Head of caudate nucleus (tissue), 42 donors: ENCODE data around the gene TMEM123.

Source experiments
- DNase-seq, 42 donors: peaks; one replicate each; pipeline versions ENCODE4 v3.0.0 to v3.0.0-alpha.2; 2020 to 2021; ENCODE audit warnings: mixed read lengths in 7 of 42
- intact Hi-C: fragments of 100-400 bp; cut with DNase I; formaldehyde crosslinking; loops from one replicate; pipeline ENCODE4 v1.15.0; 2022

The TMEM123 gene

DNA sequence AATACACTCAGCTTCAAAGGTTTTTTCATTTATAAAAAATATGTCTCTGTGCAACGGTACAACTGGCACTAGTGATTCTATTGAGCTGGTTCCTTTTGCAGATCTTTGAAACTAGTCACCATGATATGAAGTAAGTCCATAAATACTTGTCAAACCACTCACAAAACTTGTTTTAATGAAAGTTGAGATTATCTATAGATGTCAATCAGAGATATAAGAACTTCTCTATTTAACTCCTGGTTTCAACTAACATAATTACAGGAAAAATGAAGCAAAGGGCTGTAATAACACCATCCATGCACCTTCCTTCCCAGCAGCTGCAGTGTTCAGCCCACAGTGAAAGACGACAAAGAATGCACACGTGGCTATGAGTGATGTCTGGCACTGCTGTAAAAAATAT, 44.7 kb downstream of the TMEM123 start:
- intact Hi-C loops: no loop called here
- no peak for DNase-seq

DNA sequence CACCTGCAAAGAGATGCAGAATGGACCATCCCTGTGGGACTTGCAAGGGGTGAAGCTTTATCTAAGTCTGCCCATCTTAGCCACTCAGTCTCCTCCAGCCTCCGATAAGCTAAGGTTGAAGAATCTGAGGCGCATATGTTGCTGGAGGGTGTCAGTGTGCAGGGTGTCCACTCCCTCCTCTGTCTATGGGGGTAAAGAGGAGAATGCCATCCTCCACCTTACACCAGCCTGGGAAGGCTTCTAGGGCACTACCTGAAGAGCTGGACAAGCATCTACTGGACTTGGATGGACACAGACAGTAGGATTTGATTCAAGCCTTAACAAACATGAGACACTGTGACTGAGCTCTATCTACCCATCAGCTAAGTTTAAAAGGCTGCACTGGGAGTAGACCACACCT, 46.5 kb downstream of the TMEM123 start:
- intact Hi-C loops: no loop called here
- no peak for DNase-seq

DNA sequence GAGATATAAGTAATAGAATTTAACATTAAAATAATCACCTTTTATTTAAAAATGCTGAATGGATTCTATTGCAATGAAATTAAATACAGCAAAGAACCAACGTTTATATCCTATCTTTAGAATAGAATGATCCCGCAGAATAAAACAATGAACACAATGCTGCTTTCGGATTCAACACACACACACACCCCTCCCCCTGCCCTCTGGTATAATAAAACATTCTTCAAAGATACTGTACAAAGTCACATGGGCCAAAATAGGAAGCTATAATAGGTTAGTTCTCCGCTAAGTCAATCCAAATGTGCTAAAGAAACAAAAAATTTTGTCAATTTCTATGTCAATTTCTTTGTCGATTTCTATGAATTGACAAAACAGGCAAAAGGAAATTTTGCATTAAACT, 47.1 kb downstream of the TMEM123 start:
- intact Hi-C loops: no loop called here

DNA sequence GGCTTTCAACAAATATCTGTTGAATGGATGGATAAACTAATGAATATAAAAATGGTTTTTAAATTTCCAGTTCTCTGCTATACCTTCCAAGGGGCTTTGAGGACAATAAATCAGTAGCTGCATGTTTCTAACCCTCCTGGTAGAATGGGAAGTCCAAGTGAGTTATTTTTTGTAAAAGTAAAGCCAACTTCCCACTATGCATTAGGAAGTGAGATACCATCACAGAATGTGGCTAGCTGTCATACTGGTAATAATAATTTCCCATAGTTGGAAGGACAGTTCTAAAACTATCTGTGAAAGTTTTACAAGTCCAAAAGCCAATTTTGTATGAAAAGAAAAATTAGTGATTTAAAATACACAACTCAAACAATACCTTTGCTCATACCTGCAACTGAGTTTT, 50.0 kb downstream of the TMEM123 start:
- intact Hi-C loops: no loop called here
- no peak for DNase-seq

More for the DNA sequence above, 47.1 kb downstream of the TMEM123 start:
- no peak for DNase-seq

DNA sequence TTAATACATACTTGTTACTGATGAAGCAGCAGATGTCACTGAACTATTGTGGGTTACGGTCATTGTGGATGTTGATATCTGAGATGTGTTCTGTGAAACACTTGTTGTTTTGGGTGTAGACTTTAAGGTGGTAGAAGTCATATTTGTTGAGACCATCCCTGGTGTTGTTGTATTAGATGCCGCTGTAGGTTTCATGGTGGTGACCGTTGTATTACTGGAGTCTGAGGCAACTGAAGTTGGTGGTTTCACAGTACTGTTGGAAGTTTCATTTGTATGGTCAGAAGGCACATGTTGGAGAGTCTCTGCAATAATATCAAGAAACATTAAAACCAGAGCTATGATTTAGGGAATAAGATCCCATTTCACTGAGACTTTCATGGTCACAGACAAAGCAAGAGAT, 50.7 kb downstream of the TMEM123 start:
- intact Hi-C loops: no loop called here
- DNase-seq: no peak

DNA sequence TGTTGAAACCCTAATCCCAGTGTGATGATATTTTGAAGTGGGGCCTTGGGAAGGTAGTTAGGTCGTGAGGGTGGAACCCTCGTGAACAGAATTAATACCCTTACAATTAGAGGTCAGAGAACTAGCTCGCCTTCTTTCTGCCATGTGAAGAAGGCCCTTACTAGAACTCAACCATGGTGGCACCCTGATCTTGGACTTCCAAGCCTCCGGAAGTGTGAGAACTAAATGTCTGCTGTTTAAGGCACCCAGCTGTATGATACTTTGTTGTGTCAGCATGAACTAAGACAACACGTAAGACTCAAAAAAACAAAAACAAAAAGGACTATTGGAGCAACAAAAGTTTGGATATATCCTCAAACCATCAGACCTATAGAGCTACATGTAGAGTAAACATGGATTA, 52.0 kb downstream of the TMEM123 start:
- intact Hi-C loops: no loop called here
- DNase-seq: no peak

DNA sequence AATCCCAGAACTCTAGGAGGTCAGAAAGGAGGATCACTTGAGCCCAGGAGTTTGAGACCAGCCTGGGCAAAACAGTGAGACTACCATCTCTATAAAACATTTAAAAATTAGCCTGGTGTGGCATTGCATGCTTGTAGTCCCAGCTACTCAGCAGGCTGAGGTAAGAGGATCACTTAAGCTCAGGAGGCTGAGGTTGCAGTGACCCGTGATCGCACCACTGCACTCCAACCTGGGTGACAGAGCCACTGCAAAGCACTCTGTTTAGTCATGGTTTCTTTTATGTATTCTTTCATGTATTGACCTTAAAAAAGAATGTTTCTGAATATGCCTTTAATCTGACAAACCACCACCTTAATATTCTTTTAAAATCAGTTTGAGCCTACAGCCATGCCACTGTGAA, 53.4 kb downstream of the TMEM123 start:
- intact Hi-C loops: no loop called here
- no peak for DNase-seq

DNA sequence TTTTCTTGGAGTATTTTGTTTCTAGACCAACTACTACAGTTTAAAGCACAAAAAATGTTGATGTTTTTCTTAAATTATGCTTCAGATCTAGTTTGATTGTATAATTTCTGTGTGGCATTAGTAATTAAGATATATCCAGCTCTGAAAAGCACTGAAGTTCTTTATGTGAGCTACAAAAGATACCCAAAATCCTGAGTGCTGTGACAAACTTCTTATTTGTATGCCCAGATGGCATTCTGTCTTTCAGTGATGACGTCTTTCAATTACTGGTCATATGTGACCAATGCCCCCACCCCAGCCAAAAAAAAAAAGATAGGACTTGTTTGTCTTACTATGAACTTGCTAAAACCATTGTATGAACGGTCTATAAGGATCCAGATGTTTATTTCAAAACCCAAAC, 54.3 kb downstream of the TMEM123 start:
- DNase-seq: no peak
- intact Hi-C loops: no loop called here

DNA sequence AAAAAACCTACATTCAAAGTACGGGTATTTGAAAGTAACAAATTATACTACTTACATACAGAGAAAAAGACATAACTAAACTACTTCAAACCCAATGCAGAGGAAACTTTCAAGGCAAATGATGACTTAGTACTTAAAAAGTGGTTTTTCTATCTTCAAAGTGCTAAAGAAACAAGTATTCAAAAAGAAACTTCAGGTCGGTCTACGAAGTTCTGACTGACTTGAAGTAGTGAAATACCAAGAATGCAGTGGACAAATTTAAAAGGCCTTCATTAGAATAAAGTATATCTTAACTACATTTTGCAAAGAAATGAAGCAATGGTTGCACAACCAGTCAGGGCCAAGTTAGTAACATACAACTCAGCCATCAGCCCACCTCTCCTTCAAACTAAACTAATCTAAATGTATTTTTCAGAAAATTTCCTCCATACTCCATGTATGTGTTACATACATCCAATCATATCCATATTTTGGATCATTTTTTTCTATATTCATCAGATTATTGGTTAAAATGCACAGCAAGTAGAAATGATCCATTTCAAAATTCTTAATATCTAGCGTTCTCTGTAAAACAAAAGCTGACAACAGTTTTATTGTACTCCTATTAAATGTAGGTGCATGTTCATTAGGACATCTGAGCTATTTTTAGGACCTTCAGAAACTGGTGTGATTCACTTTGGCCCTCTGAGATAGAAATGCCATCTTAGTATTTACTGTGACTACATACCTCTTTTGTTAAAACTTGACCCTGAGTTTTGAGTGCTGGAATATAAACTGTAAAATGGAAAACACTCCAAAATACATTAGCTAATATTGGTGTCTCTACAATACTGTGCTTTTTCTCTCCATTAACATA, 55.6 kb downstream of the TMEM123 start:
- intact Hi-C loops: no loop called here
- no peak for DNase-seq

DNA sequence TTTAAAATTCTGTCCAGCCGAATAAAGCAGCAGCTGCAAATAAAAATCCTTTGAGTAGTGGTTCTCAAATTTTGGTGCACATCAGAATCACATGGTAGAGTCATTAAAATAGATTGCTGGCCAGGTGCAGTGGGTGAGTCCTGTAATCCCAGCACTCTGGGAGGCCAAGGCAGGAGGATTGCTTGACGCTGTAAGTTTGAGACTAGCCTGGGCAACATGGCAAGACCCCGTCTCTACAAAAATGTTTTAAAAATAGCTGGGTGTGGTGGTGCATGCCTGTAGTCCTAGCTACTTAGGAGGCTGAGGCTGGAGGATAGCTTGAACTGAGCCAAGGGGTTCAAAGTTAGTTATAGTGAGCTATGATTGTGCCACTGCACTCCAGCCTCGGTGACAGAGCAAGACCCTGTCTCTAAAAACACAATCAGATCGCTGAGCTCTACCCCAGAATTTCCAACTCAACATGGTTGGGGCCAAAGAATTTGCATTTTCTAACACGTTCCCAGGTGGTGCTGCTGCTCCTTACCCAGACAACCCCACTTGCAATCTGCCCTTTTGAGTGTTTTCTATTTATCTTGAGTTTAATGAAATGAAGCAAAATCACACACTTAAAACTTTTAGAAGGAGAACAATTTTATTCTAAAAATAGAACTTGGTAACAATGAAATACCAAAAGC, 56.7 kb downstream of the TMEM123 start:
- intact Hi-C loops: no loop called here

DNA sequence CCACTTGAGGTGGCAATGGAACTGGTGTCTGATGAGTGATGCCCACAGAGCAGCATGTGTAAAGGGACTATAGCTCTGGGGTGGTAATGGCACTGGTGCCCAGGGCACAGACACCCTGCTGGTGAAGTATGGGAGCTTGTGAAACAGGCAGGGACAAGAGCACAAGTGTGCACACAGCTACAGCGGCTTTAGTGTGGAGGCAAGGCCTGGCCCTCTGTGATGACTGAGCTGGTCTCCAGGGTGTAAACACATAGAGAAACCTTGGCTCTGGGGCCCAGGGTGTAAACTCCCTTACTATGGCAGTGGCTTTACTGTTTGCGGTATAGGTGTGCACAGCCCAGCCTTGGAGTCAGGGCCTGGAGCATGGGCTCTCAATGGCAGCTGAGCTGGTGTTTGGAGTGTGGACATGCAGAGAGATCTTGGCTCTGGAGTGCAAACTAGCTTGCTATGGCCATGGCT, 59.3 kb downstream of the TMEM123 start:
- intact Hi-C loops: loop anchor here (5.0 kb wide), 1 partner anchor 59 kb away; the partner anchor contains the start of gene TMEM123
- no peak for DNase-seq

More for the DNA sequence above, 56.7 kb downstream of the TMEM123 start:
- no peak for DNase-seq

DNA sequence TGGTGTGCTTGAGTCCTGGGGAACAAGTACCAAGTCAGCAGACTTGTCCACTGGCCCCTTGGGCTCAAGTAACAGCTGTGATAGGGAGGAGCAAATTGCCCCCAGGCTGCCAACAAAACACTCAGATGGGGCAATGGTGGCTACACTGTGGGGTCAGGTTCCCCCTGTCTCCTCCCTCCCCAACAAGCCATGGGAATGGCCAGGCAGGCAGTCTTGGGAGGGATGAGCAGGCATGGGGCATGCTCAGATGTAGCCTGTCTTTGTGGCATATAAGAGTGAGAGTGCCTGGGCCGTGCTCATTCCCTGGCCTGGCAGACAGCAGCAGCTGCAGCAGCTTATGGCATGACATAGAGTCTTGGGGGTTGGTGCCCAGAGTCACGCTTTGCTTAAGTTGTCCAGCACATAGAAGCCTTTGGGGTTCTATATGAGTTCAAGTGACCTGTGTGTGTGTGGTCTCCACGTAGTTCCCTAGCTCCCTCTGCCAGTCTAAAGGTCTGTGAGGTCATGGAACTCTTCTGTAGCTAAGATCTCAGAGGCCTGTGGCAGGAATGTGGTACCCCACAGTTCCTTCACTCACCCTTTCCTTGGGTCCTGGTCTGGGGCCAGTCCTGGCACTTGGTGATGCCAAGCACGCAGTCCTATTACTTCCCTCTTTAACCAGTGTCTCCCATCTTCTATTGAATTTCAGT, 60.9 kb downstream of the TMEM123 start:
- intact Hi-C loops: loop anchor here (5.0 kb wide), 1 partner anchor 61 kb away; the partner anchor contains the start of gene TMEM123
- no peak for DNase-seq

DNA sequence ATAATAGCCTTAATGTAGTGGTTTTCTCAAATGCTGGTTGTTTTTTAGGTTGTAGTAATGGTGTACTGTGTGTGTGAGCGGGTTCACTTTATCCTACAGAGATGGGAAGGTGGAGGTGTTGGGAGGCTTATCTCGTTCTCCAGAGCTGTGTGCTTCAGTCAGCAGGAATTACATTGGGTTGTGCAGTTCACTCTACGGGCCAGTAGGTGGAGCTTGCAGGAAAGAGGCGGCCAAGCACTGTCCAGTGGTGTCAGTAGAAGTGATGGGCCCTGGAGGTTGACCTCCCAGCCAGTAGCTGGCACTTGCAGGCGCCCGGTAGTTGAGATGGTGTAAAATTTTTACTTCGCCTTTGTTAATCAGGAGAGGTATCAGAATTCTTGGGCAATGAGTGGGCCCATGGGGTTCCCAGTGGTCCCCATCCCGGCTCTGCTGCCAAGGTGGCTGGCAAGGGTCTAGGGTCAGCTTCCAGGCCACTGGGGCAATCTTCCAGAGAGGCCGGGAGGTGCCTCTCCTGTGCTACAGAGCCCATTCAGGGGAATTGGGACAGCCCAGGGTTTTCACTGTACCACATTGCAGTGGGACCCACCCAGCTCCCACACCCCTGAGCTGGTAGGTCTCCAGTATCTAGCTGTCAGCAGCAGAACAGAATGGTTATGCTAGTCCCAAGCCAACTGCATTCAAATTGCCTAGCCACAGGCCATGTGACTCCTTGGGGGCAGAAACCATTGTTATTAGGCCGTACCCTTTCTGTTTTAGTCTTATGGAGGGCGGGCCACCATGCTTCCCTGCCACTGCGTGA, 61.7 kb downstream of the TMEM123 start:
- DNase-seq: peak; percentile 54 to 91 (median 80)
- intact Hi-C loops: loop anchor here (1.0 to 5.0 kb wide), 2 partner anchors 61 to 104 kb away; partner anchors contain the start of gene TMEM123

DNA sequence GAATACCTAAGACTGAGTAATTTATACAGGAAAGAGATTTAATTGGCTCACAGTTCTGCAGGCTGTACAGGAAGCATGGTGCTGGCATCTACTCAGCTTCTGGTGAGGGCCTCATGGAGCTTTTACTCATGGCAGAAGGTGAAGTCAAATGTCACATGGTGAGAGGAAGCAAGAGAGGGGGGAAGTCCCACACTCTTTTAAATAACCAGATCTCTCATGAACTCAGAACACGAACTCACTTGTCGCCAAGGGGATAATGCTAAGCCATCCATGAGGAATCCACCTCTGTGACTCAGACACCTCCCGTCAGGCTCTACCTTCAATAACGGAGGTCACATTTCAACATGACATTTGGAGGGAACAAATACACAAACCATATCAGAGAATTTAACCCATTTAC, 63.3 kb downstream of the TMEM123 start:
- intact Hi-C loops: no loop called here
- DNase-seq: no peak

DNA sequence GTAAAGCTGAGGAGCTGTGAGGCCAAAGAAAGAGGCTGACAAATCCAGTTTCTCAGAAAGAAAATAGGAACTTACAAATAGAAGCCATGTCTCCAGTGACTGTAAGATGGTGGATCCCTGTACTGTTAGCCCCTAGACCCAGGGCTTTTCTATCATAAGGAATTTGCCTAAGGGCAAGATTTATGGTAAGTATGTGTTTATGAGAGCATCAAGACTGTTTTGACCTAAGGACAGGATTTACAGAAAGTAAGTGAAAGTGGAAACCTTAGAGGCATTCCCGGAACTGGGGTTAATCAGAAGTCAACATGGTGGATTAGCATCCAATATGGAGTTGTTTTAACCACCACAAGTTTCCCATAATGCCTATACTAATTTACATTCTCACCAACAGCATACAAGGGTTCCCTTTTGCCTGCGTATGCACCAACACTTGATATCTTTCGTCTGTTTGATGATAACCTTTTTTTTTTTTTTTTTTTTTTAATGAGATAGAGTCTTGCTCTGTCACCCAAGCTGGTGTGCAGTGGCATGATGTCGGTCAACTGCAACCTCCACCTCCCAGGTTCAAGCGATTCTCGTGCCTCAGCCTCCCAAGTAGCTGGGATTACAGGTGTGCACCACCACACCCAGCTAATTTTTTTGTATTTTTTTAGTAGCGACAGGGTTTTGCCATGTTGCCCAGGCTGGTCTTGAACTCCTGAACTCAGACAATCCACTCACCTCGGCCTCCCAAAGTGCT, 65.4 kb downstream of the TMEM123 start:
- intact Hi-C loops: no loop called here
- DNase-seq: no peak

DNA sequence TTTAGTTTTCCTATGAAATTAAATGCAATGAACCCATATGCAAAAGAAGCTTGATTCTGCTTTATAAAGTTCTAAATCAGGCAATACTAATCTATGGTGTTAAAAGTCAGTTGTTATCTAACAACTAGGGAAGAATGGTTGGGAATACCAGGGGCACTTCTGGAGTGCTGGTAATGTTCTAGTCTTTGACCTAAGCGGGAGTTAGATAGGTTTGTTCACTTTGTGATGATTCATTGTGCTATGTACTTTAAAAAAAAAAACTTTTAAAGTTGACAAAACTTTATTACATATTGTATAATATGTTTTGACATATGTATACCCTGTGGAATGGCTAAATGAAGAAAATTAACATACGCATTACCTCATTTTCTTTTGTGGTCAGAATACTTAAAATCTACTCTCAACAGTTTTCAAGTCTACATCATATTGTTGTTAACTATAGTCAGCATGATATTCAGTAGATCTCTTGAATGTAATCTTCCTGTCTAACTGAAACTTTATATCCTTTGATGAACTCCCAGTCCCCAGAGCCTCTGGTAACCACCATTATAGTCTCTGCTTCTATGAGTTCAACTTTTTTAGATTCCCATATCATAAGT, 66.3 kb downstream of the TMEM123 start:
- intact Hi-C loops: no loop called here
- no peak for DNase-seq

DNA sequence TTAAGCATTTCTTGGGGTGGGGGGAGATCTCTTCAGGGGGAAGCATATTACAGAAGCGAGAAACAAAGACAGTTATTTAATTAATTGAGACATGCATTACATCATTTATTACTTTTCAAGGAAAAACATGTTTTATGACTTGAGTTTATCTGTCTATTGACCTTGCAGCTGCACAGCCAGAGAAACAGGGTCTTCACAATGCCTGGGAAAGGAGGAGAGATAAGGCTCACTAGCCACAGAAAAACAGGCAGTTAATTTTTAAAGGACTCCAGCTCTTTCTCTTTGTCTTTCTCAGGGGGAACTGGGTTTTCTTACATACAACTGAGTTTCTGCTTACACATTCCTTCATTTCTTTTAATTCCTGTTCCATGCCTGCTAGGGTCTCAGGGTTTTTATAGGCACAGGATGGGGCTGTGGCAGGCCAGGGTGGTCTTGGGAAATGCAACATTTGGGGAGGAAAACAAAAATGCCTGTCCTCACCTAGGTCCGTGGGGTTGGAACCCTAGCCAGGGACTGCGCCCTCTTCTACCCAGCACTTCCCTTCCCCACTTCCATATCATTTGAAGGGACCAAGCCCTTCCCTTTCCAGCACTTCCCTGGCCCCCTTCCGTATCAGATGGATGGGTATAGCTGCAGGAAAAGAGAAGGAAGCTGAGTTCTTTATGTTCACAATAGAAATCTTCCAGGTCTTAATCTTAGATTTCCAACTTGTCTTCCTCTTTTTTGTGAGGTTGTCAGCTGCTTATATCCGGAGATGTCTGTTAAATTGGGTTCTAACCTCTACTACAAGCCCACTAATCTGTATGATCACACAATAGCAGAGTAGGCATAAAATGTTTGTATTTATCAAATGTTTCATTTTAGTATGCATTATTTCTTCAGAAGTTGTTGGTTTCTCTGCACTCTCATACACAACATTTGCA, 67.2 kb downstream of the TMEM123 start:
- no peak for DNase-seq
- intact Hi-C loops: no loop called here
